ENCODE results near the gene SIAH3.

Gene SIAH3

DNA sequence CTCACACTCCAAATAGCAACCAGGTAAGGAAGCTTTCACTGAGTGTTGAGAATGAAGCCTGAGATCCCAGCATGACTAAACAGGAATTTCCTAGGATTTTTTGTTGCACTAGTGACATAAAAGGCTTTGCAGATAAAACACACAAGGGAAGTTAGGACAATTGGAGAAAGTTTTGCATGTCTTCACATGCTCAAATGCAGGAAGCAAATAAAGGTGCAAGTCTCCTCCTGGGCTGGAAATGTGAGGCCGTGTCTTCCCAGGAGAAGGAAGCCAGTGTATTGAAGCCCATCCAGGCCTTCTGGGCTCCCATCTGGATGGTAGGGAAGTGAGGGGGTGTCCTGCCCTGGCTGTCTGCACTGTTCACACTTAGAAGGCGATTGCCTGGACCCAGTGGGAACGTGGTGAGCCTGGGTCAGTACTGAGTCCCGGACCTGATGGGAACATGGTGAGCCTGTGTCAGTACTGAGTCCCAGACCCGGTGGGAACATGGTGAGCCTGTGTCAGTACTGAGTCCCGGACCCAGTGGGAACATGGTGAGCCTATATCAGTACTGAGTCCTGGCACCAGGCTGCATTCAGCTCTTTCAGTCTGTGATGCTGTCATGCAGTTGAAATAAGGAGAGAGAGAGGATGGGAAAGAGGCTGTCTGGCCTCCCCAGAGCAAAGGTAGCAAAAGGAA is 38.7 kb downstream of the SIAH3 start:
- Histone ChIP-seq H3K4me2 (ENCODE audit: low read depth, low read length, poor library complexity, severe bottlenecking) (no peak overlapping the region), H3K79me2 (ENCODE audit: insufficient read depth, low read length) (no peaks in the 10 kb centered on the region), H3K4me3 (ENCODE audit: insufficient read depth, low read length, poor library complexity, severe bottlenecking) (no peak overlapping the region), H2AFZ (ENCODE audit: low read depth, low read length, severe bottlenecking) (no peak overlapping the region), H3K9ac (ENCODE audit: low read length) (no peak overlapping the region), H3F3A (ENCODE audit: insufficient read depth) (no peaks in the 10 kb centered on the region), H3K27ac (ENCODE audit: low read depth, low read length) (no peak overlapping the region), H3K36me3 (ENCODE audit: low read length) (no peaks in the 10 kb centered on the region), H3K27me3 (ENCODE audit: low read length) (no peaks in the 10 kb centered on the region), H3K9me2 (replicated peaks; ENCODE audit: insufficient read depth, low read length) (no peaks in the 10 kb centered on the region), H3K9me3 (ENCODE audit: insufficient read depth, low read length) (no peaks in the 10 kb centered on the region), H4K20me1 (ENCODE audit: low read depth, low read length) (no peaks in the 10 kb centered on the region)
- no peak for TF ChIP-seq EZH2phosphoT487 (conservative IDR thresholded peaks at IDR 0.05; ENCODE audit: low read length)
- TF ChIP-seq, protein P1, sequence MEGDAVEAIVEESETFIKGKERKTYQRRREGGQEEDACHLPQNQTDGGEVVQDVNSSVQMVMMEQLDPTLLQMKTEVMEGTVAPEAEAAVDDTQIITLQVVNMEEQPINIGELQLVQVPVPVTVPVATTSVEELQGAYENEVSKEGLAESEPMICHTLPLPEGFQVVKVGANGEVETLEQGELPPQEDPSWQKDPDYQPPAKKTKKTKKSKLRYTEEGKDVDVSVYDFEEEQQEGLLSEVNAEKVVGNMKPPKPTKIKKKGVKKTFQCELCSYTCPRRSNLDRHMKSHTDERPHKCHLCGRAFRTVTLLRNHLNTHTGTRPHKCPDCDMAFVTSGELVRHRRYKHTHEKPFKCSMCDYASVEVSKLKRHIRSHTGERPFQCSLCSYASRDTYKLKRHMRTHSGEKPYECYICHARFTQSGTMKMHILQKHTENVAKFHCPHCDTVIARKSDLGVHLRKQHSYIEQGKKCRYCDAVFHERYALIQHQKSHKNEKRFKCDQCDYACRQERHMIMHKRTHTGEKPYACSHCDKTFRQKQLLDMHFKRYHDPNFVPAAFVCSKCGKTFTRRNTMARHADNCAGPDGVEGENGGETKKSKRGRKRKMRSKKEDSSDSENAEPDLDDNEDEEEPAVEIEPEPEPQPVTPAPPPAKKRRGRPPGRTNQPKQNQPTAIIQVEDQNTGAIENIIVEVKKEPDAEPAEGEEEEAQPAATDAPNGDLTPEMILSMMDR (IDR thresholded peaks at IDR 0.05; ENCODE audit: insufficient read depth, low read length, poor library complexity, severe bottlenecking), result no peak

DNA sequence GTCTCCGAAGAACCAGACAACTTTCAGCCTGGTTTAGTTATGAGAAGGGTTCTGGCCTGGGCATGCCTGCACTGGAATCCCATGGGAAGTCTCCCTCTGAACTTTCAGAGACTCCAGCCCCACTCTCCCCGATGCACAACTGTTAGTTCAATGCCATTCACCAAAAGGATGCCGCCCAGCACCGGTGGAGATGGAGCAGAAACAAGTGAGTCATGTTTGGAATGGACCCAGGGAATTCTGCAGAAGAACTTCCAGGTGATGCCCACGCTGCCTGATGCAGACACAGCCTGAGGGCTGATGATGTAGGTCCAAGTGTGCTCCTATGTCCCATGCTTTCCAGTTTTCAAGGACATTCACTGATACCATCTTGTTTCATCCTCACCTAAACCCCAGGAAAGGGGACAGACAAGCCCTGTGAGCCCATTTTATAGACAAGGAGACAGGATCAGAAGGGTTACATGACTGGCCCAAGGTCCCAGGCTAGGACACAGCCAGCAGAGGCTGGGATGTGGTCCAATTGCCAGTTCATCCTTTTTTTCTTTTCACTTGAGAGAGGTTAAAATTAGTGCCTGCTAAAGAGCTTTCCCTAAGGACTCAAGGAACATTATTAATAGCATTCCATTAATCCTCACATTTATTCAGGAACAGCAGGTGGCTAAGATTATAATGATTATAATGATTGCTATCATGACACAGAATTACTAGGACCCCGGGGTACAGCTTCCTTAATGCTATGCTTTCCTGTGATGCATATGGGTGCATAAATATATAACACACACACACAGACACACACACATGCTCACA is 39.5 kb downstream of the SIAH3 start:
- TF ChIP-seq, protein P1 (IDR thresholded peaks at IDR 0.05; ENCODE audit: insufficient read depth, low read length, poor library complexity, severe bottlenecking), result no peak
- no peak for TF ChIP-seq EZH2phosphoT487 (conservative IDR thresholded peaks at IDR 0.05; ENCODE audit: low read length)
- no peaks in the 10 kb centered on the region for H3K36me3 ChIP-seq (ENCODE audit: low read length)
- H3K79me2 ChIP-seq (ENCODE audit: insufficient read depth, low read length), result no peaks in the 10 kb centered on the region
- no peaks in the 10 kb centered on the region for H3K27me3 ChIP-seq (ENCODE audit: low read length)
- H4K20me1 ChIP-seq (ENCODE audit: low read depth, low read length), result no peaks in the 10 kb centered on the region
- H3K4me2 ChIP-seq (ENCODE audit: low read depth, low read length, poor library complexity, severe bottlenecking), result no peak overlapping the region
- no peaks in the 10 kb centered on the region for H3K9me2 ChIP-seq (replicated peaks; ENCODE audit: insufficient read depth, low read length)
- no peaks in the 10 kb centered on the region for H3F3A ChIP-seq (ENCODE audit: insufficient read depth)
- H2AFZ ChIP-seq (ENCODE audit: low read depth, low read length, severe bottlenecking), result no peak overlapping the region
- no peak overlapping the region for H3K4me3 ChIP-seq (ENCODE audit: insufficient read depth, low read length, poor library complexity, severe bottlenecking)
- H3K27ac ChIP-seq (ENCODE audit: low read depth, low read length), result no peak overlapping the region
- no peak overlapping the region for H3K9ac ChIP-seq (ENCODE audit: low read length)
- H3K9me3 ChIP-seq (ENCODE audit: insufficient read depth, low read length), result no peaks in the 10 kb centered on the region

DNA sequence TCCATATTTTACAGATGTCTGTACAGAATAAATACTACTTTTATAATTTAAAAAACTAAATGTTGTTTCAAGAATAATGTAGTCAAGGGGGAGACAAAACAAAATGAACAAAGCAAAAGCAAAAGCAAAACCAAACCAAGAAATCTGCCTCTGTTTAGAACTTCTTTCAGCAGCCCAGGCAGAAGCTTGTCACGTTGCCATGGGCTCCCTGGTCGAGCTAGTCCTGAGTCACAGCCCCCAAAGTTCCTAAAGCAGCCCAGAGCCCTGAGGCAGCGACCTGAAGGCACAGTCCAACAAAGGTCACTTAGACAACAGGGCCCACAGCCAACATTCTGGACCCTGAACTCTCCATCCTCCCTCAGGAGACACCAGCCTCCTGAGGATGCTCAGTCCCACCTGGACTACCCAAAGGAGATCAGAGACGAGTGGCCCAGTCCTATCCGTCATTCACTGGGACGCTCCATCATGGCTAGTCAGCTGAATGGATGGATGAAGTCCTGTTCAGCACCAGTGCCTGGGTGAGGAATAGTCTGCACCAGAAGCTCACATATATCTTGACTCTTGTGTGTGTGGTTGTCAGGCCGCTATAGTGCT is 41.7 kb downstream of the SIAH3 start:
- TF ChIP-seq, protein P1 (IDR thresholded peaks at IDR 0.05; ENCODE audit: insufficient read depth, low read length, poor library complexity, severe bottlenecking), result no peak
- no peak for TF ChIP-seq EZH2phosphoT487 (conservative IDR thresholded peaks at IDR 0.05; ENCODE audit: low read length)
- Histone ChIP-seq H3K9ac (ENCODE audit: low read length) (no peak overlapping the region), H3K27ac (ENCODE audit: low read depth, low read length) (no peak overlapping the region), H3K4me2 (ENCODE audit: low read depth, low read length, poor library complexity, severe bottlenecking) (no peak overlapping the region), H3K9me2 (replicated peaks; ENCODE audit: insufficient read depth, low read length) (no peaks in the 10 kb centered on the region), H3K4me3 (ENCODE audit: insufficient read depth, low read length, poor library complexity, severe bottlenecking) (no peak overlapping the region), H4K20me1 (ENCODE audit: low read depth, low read length) (no peaks in the 10 kb centered on the region), H3K9me3 (ENCODE audit: insufficient read depth, low read length) (no peaks in the 10 kb centered on the region), H3K27me3 (ENCODE audit: low read length) (no peaks in the 10 kb centered on the region), H3K36me3 (ENCODE audit: low read length) (no peaks in the 10 kb centered on the region), H3K79me2 (ENCODE audit: insufficient read depth, low read length) (no peaks in the 10 kb centered on the region), H2AFZ (ENCODE audit: low read depth, low read length, severe bottlenecking) (no peak overlapping the region), H3F3A (ENCODE audit: insufficient read depth) (no peaks in the 10 kb centered on the region)

Measured in SU-DHL-6 (cell line).